Naive thymus-derived CD4-positive, alpha-beta T cell (primary cell): ENCODE measurements around the gene TIPIN. TPM values are rescaled to one million over a fixed set of nuclear protein-coding genes. Genes with fewer than 3 reads are reported as not detected.
A peak's percentile ranks its signal among the peaks of the same experiment; 100 is the strongest.

ENCODE experiments used
- ATAC-seq: fragments of 150-1000 bp; cut with Tn5 transposase; 2 replicates; pipeline ENCODE4 v1.10.0; 2021; ENCODE audit warnings: mild to moderate bottlenecking, moderate library complexity
- CTCF ChIA-PET: fragments of 350-600 bp; sonication (Branson Sonifier 250); formaldehyde crosslinking; loops from one replicate; lab custom pipeline; 2021; ENCODE audit warnings: antibody characterized with exemption; lab: Charles Lee
- POLR2A ChIA-PET: fragments of 350-600 bp; sonication (Branson Sonifier 250); formaldehyde crosslinking; loops from one replicate; lab custom pipeline; 2021; ENCODE audit warnings: antibody characterized with exemption, inconsistent platforms; lab: Charles Lee
- DNase-seq, 9 donors: peaks; one replicate each; pipeline versions ENCODE4 v3.0.0 to v3.0.0-alpha.2; 2020 to 2022; ENCODE audit warnings: mixed read lengths in 1 of 9
- H3K27ac ChIP-seq: one replicate; pipeline ENCODE4 v1.7.0; 2013; ENCODE audit warnings: mild to moderate bottlenecking, low read depth, low read length, moderate library complexity
- H3K27me3 ChIP-seq, 2 donors: one replicate each; pipeline ENCODE4 v1.7.0; 2013; ENCODE audit warnings: low read length in 2 of 2, mild to moderate bottlenecking in 2 of 2, moderate library complexity in 2 of 2; ENCODE audit not compliant: control insufficient read depth in 2 of 2, insufficient read depth in 2 of 2
- H3K36me3 ChIP-seq, 3 experiments: 1 replicate in 2 of 3; 2 replicates in 1 of 3; pipeline ENCODE4 v1.7.0; 2013; ENCODE audit warnings: low read length in 3 of 3, mild to moderate bottlenecking in 3 of 3, moderate library complexity in 1 of 3; ENCODE audit not compliant: insufficient read depth in 3 of 3, control insufficient read depth in 2 of 3
- H3K4me1 ChIP-seq, 2 donors: one replicate each; pipeline ENCODE4 v1.7.0; 2013; ENCODE audit warnings: low read length in 2 of 2, mild to moderate bottlenecking in 2 of 2, moderate library complexity in 1 of 2; ENCODE audit not compliant: control insufficient read depth in 2 of 2, insufficient read depth in 2 of 2
- H3K4me3 ChIP-seq: 2 replicates; pipeline ENCODE4 v1.7.0; 2013; ENCODE audit warnings: mild to moderate bottlenecking, low read length
- H3K9me3 ChIP-seq, 3 experiments: 1 replicate in 2 of 3; 2 replicates in 1 of 3; pipeline ENCODE4 v1.7.0; 2013; ENCODE audit warnings: low read length in 3 of 3; ENCODE audit not compliant: control insufficient read depth in 2 of 3
- H3K27ac Mint-ChIP-seq, 9 donors: one replicate each; pipeline ENCODE4 v1.8.0; 2020 to 2022; ENCODE audit warnings: mixed read lengths in 9 of 9, mild to moderate bottlenecking in 8 of 9, moderate library complexity in 5 of 9, inconsistent platforms in 2 of 9
- H3K27me3 Mint-ChIP-seq, 5 donors: one replicate each; pipeline ENCODE4 v1.8.0; 2021 to 2022; ENCODE audit warnings: mixed read lengths in 5 of 5, mild to moderate bottlenecking in 1 of 5
- H3K36me3 Mint-ChIP-seq, 5 donors: one replicate each; pipeline ENCODE4 v1.8.0; 2020 to 2022; ENCODE audit warnings: mixed read lengths in 5 of 5, mild to moderate bottlenecking in 3 of 5, inconsistent platforms in 1 of 5
- H3K4me1 Mint-ChIP-seq, 7 donors: one replicate each; pipeline ENCODE4 v1.8.0; 2020 to 2022; ENCODE audit warnings: mixed read lengths in 7 of 7, mild to moderate bottlenecking in 3 of 7, inconsistent platforms in 1 of 7
- H3K4me3 Mint-ChIP-seq, 10 donors: one replicate each; pipeline ENCODE4 v1.8.0; 2020 to 2022; ENCODE audit warnings: mild to moderate bottlenecking in 10 of 10, mixed read lengths in 10 of 10, moderate library complexity in 6 of 10, inconsistent platforms in 2 of 10
- H3K9me3 Mint-ChIP-seq, 11 donors: one replicate each; pipeline ENCODE4 v1.8.0; 2020 to 2022; ENCODE audit warnings: mixed read lengths in 11 of 11, mild to moderate bottlenecking in 4 of 11, inconsistent platforms in 1 of 11, moderate library complexity in 1 of 11
- intact Hi-C, 2 donors: fragments of 100-400 bp; cut with micrococcal nuclease; formaldehyde crosslinking; loops; one replicate each; pipeline ENCODE4 v1.15.1; 2023
- polyA plus RNA-seq, 2 donors: library from polyadenylated mRNA; unstranded; fragments of 300-500 nt; fragmentation: Illumina TruSeq; gene quantifications; one replicate each; pipeline ENCODE4 v1.2.3, GENCODE V29; 2021
- total RNA-seq, 6 experiments: library from RNA in 5 of 6; stranded (reverse) in 5 of 6; gene quantifications; 1 replicate in 5 of 6; 2 replicates in 1 of 6; pipeline ENCODE4 v1.2.3 and lab custom pipeline; 2021 to 2026

The TIPIN gene
- total and polyA plus RNA-seq, 7 experiments from 2014 or later, result 3.8 to 28.2 (median 9.9) TPM

- H3K4me3 Mint-ChIP-seq, result peak overlapping the region in 6 of 10 donors; percentile 5 to 88 (median 12)
- Histone ChIP-seq H3K27ac (no peak overlapping the region), H3K4me1 (peaks cover 20 to 63% of the 10 kb centered on the region in 2 donors), H3K9me3 (no peaks in the 10 kb centered on the region), H3K4me3 (no peak overlapping the region), H3K27me3 (no peaks in the 10 kb centered on the region), H3K36me3 (no peaks in the 10 kb centered on the region)
- peaks cover 51 to 90% (median 85%) of the 10 kb centered on the region in 7 donors for H3K4me1 Mint-ChIP-seq
- peaks cover 0 to 2% (median 0%) of the 10 kb centered on the region in 11 donors for H3K9me3 Mint-ChIP-seq
- H3K36me3 Mint-ChIP-seq, result peaks cover 0 to 22% (median 0%) of the 10 kb centered on the region in 5 donors
- ChIA-PET POLR2A (interaction anchor here (0.7 to 1.6 kb wide), 6 partner anchors 9 to 68 kb away, joined by 3 to 5 read pairs (median 3); partner anchors contain the start of gene MAP2K1), CTCF (interaction anchor here (0.8 to 4.4 kb wide), 4 partner anchors 15 to 95 kb away, joined by 3 to 20 read pairs (median 10); partner anchors contain the start of genes MAP2K1 and SNAPC5)
- H3K27me3 Mint-ChIP-seq, result no peaks in the 10 kb centered on the region
- intact Hi-C loops, result loop anchor here in 1 of 2 donors (5.0 kb wide), 1 partner anchor 69 kb away; no protein-coding TSS in a partner anchor
- H3K27ac Mint-ChIP-seq, result peak overlapping the region in 6 of 9 donors; percentile 52 to 91 (median 72)
- DNase-seq, result no peak
- ATAC-seq, result no peak
Observed at GRCh38 chr15:66403323-66403722, 46.8 kb upstream of the TIPIN start.

- CTCF ChIA-PET, result interaction anchor here (0.6 to 4.4 kb wide), 5 partner anchors 15 to 95 kb away, joined by 3 to 20 read pairs (median 4); partner anchors contain the start of genes MAP2K1 and SNAPC5
- peak overlapping the region; percentile 13 to 91 (median 65) for H3K27ac Mint-ChIP-seq
- peaks cover 49 to 90% (median 85%) of the 10 kb centered on the region in 7 donors for H3K4me1 Mint-ChIP-seq
- no peaks in the 10 kb centered on the region for H3K9me3 ChIP-seq
- H3K36me3 Mint-ChIP-seq, result peaks cover 0 to 23% (median 3%) of the 10 kb centered on the region in 5 donors
- ATAC-seq (no peak), DNase-seq (no peak)
- no peak overlapping the region for H3K27ac ChIP-seq
- peaks cover 20 to 60% of the 10 kb centered on the region in 2 donors for H3K4me1 ChIP-seq
- intact Hi-C loops, result loop anchor here in 1 of 2 donors (5.0 kb wide), 1 partner anchor 69 kb away; no protein-coding TSS in a partner anchor
- no peaks in the 10 kb centered on the region for H3K27me3 ChIP-seq
- H3K4me3 Mint-ChIP-seq, result peak overlapping the region; percentile 13 to 89 (median 58)
- no peaks in the 10 kb centered on the region for H3K27me3 Mint-ChIP-seq
- H3K36me3 ChIP-seq, result no peaks in the 10 kb centered on the region
- no peak overlapping the region for H3K4me3 ChIP-seq
- H3K9me3 Mint-ChIP-seq, result peaks cover 0 to 2% (median 0%) of the 10 kb centered on the region in 11 donors
- POLR2A ChIA-PET, result interaction anchor here (0.7 to 1.8 kb wide), 6 partner anchors 9 to 16 kb away, joined by 3 to 5 read pairs (median 4); partner anchors contain the start of gene MAP2K1
Observed at GRCh38 chr15:66402761-66403284, 46.3 kb upstream of the TIPIN start.

GRCh38 chr15:66401130-66402021 is 44.9 kb upstream of the TIPIN start:
- CTCF ChIA-PET, result interaction anchor here (1.2 to 4.4 kb wide), 3 partner anchors 9 to 97 kb away, joined by 3 to 20 read pairs (median 16); partner anchors contain the start of genes MAP2K1 and SNAPC5

GRCh38 chr15:66400351-66400774 is 43.9 kb upstream of the TIPIN start:
- ChIA-PET POLR2A (interaction anchor here (1.8 to 2.3 kb wide), 2 partner anchors 13 to 97 kb away, joined by 3 to 9 read pairs; partner anchors contain the start of genes MAP2K1 and SNAPC5), CTCF (interaction anchor here (4.4 kb wide), 1 partner anchor 98 kb away, joined by 20 read pairs; the partner anchor contains the start of gene SNAPC5)
- Mint-ChIP-seq H3K4me3 (peak overlapping the region in 5 of 10 donors; percentile 11 to 88 (median 42)), H3K27ac (peak overlapping the region in 5 of 9 donors; percentile 3 to 73 (median 52)), H3K4me1 (peaks cover 45 to 87% (median 74%) of the 10 kb centered on the region in 7 donors), H3K9me3 (peaks cover 0 to 2% (median 0%) of the 10 kb centered on the region in 11 donors), H3K27me3 (no peaks in the 10 kb centered on the region), H3K36me3 (peaks cover 0 to 20% (median 8%) of the 10 kb centered on the region in 5 donors)
- H3K27ac ChIP-seq, result no peak overlapping the region
- DNase-seq, result no peak
- no peak for ATAC-seq
- no peak overlapping the region for H3K4me3 ChIP-seq
- H3K9me3 ChIP-seq, result no peaks in the 10 kb centered on the region
- no peaks in the 10 kb centered on the region for H3K27me3 ChIP-seq
- H3K36me3 ChIP-seq, result no peaks in the 10 kb centered on the region
- peaks cover 22 to 59% of the 10 kb centered on the region in 2 donors for H3K4me1 ChIP-seq
- intact Hi-C loops, result loop anchor here in 1 of 2 donors (5.0 kb wide), 1 partner anchor 72 kb away; no protein-coding TSS in a partner anchor

More at GRCh38 chr15:66401130-66402021, 44.9 kb upstream of the TIPIN start:
- Mint-ChIP-seq H3K36me3 (peaks cover 0 to 23% (median 8%) of the 10 kb centered on the region in 5 donors), H3K4me3 (peak overlapping the region; percentile 68 to 89 (median 82)), H3K27me3 (no peaks in the 10 kb centered on the region), H3K27ac (peak overlapping the region; percentile 41 to 95 (median 80)), H3K9me3 (peaks cover 0 to 2% (median 0%) of the 10 kb centered on the region in 11 donors), H3K4me1 (peaks cover 46 to 87% (median 77%) of the 10 kb centered on the region in 7 donors)
- intact Hi-C loops, result loop anchor here in 1 of 2 donors (1.0 to 5.0 kb wide), 2 partner anchors 14 to 71 kb away; no protein-coding TSS in a partner anchor
- POLR2A ChIA-PET, result interaction anchor here (1.2 to 2.3 kb wide), 4 partner anchors 10 to 96 kb away, joined by 3 to 9 read pairs (median 4); partner anchors contain the start of genes MAP2K1 and SNAPC5
- Histone ChIP-seq H3K9me3 (no peaks in the 10 kb centered on the region), H3K36me3 (no peaks in the 10 kb centered on the region), H3K27me3 (no peaks in the 10 kb centered on the region), H3K27ac (peak overlapping the region; percentile 19), H3K4me3 (peak overlapping the region; percentile 37), H3K4me1 (peaks cover 20 to 60% of the 10 kb centered on the region in 2 donors)
- DNase-seq (peak in 5 of 9 donors; percentile 27 to 40 (median 33)), ATAC-seq (peak; percentile 57)

GRCh38 chr15:66399276-66399675 is 42.8 kb upstream of the TIPIN start:
- peaks cover 33 to 58% of the 10 kb centered on the region in 2 donors for H3K4me1 ChIP-seq
- POLR2A ChIA-PET, result no interaction called here
- no peak for ATAC-seq

More at GRCh38 chr15:66399276-66399675, 42.8 kb upstream of the TIPIN start:
- Mint-ChIP-seq H3K9me3 (peaks cover 0 to 2% (median 0%) of the 10 kb centered on the region in 11 donors), H3K4me3 (no peak overlapping the region), H3K36me3 (peaks cover 0 to 19% (median 8%) of the 10 kb centered on the region in 5 donors), H3K27me3 (no peaks in the 10 kb centered on the region), H3K4me1 (peaks cover 45 to 90% (median 77%) of the 10 kb centered on the region in 7 donors), H3K27ac (peak overlapping the region in 3 of 9 donors; percentile 15 to 84 (median 28))
- CTCF ChIA-PET, result interaction anchor here (0.6 kb wide), 1 partner anchor 10 kb away, joined by 3 read pairs; no protein-coding TSS in a partner anchor
- H3K36me3 ChIP-seq, result no peaks in the 10 kb centered on the region
- H3K27ac ChIP-seq, result no peak overlapping the region
- intact Hi-C loops, result no loop called here
- DNase-seq, result no peak
- no peak overlapping the region for H3K4me3 ChIP-seq
- H3K27me3 ChIP-seq, result no peaks in the 10 kb centered on the region
- H3K9me3 ChIP-seq, result no peaks in the 10 kb centered on the region
